Osteocyte (in vitro differentiated cells): Measurements from ENCODE around the gene CYP4Z1. TPM values are rescaled to one million over a fixed set of nuclear protein-coding genes. Genes with fewer than 3 reads are reported as not detected.
A peak's percentile ranks its signal among the peaks of the same experiment; 100 is the strongest.
"Not testable (repeated sequence)": the region's sequence is repeated elsewhere in the genome, so short reads cannot be mapped to it uniquely, and the experiment has no call there.

Experiments used
- DNase-seq: peaks from one replicate; pipeline ENCODE4 v3.0.0; 2021; ENCODE audit warnings: mixed read lengths; ENCODE audit not compliant: unreplicated experiment; ENCODE audit errors: extremely low spot score
- H3K27ac Mint-ChIP-seq: one replicate; pipeline ENCODE4 v1.8.0; 2021; ENCODE audit warnings: mild to moderate bottlenecking, mixed read lengths; ENCODE audit not compliant: unreplicated experiment
- H3K27me3 Mint-ChIP-seq: one replicate; pipeline ENCODE4 v1.8.0; 2021; ENCODE audit warnings: mixed read lengths; ENCODE audit not compliant: unreplicated experiment
- H3K36me3 Mint-ChIP-seq: one replicate; pipeline ENCODE4 v1.8.0; 2021; ENCODE audit warnings: mixed read lengths; ENCODE audit not compliant: unreplicated experiment
- H3K4me1 Mint-ChIP-seq: one replicate; pipeline ENCODE4 v1.8.0; 2021; ENCODE audit warnings: mixed read lengths; ENCODE audit not compliant: unreplicated experiment
- H3K4me3 Mint-ChIP-seq: one replicate; pipeline ENCODE4 v1.8.0; 2021; ENCODE audit warnings: mild to moderate bottlenecking, moderate library complexity, mixed read lengths; ENCODE audit not compliant: unreplicated experiment
- H3K9me3 Mint-ChIP-seq: one replicate; pipeline ENCODE4 v1.8.0; 2021; ENCODE audit warnings: mixed read lengths; ENCODE audit not compliant: unreplicated experiment
- total RNA-seq: library from RNA; stranded (reverse); gene quantifications from 2 replicates; pipeline ENCODE4 v1.2.1, GENCODE V29; 2021
- TF ChIP-seq, protein P1 (sequence below): fragments of 200-600 bp; sonication (generic); IDR thresholded peaks from 2 replicates; pipeline ENCODE4 v1.5.0; 2021; ENCODE audit warnings: antibody characterized with exemption, mild to moderate bottlenecking, moderate library complexity

Gene CYP4Z1
- total RNA-seq, 1 donor from 2014 or later: not detected

DNA sequence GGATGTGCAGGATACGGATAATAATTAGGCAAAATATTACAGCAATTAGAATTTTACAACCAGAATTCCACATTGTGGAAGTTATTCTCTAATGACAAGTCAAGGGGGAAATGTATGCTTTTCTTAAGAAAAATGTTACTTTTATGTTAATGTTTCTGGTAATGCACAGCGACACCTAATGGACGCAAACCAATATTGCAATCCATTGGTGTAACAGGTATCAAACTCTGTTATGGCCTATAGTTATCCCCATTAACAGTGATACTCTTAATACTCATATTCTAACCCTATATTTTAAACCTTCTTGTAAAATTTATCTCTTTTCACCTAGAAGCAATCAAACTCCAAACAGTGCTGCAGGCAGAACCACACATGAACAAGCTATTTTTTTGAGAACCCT is 22.3 kb downstream of the CYP4Z1 start:
- TF ChIP-seq, protein P1, sequence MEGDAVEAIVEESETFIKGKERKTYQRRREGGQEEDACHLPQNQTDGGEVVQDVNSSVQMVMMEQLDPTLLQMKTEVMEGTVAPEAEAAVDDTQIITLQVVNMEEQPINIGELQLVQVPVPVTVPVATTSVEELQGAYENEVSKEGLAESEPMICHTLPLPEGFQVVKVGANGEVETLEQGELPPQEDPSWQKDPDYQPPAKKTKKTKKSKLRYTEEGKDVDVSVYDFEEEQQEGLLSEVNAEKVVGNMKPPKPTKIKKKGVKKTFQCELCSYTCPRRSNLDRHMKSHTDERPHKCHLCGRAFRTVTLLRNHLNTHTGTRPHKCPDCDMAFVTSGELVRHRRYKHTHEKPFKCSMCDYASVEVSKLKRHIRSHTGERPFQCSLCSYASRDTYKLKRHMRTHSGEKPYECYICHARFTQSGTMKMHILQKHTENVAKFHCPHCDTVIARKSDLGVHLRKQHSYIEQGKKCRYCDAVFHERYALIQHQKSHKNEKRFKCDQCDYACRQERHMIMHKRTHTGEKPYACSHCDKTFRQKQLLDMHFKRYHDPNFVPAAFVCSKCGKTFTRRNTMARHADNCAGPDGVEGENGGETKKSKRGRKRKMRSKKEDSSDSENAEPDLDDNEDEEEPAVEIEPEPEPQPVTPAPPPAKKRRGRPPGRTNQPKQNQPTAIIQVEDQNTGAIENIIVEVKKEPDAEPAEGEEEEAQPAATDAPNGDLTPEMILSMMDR: peak; percentile 65
- H3K9me3 Mint-ChIP-seq, H3K27me3 Mint-ChIP-seq, H3K27ac Mint-ChIP-seq, H3K4me3 Mint-ChIP-seq, H3K4me1 Mint-ChIP-seq, H3K36me3 Mint-ChIP-seq, DNase-seq: not testable (repeated sequence)

DNA sequence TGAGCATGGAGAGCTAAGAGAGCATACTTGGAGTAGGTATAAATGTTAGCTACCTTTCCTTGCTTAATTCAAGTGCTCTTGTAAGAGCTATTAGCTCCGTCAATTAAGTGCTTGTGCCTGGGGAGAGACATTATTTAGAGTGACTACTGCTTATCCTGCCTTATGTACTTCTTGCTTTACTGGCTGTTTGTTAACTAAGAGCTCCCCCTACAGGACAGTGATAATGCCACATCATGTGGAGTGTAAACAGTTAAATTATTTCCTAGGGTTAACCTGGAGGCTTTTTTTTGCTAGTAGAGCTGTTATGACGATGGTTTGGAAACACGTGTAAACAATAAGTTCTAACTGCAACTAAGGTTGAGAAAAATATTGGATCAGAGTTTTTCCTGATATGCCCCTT is 24.4 kb downstream of the CYP4Z1 start:
- not testable (repeated sequence) for H3K4me1 Mint-ChIP-seq, H3K36me3 Mint-ChIP-seq, H3K27me3 Mint-ChIP-seq, H3K27ac Mint-ChIP-seq, DNase-seq, H3K4me3 Mint-ChIP-seq, H3K9me3 Mint-ChIP-seq
- TF ChIP-seq, protein P1: peak; percentile 33

DNA sequence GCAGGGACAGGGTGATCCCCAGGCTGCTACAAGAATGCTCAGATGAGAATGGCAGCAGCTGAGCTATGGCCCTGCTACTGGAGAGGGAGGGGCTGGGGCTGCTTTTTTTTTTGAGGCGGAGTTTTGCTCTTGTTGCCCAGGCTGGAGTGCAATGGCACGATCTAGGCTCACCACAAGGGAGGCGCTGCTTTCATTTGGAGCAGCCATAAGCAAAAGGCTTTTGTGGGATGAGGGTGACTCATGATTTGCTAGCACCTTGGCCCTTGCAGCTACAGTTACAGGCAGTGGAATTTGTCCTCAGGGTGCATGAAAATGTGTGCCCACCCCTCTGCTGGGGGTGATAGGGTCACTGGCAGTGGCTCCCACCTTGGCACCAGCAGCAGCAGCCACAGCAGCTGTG is 37.8 kb downstream of the CYP4Z1 start:
- no peak for DNase-seq
- Mint-ChIP-seq H3K27ac (no peak overlapping the region), H3K4me3 (no peak overlapping the region), H3K4me1 (no peaks in the 10 kb centered on the region), H3K27me3 (no peaks in the 10 kb centered on the region), H3K9me3 (peaks cover 11% of the 10 kb centered on the region), H3K36me3 (no peaks in the 10 kb centered on the region)
- TF ChIP-seq, protein P1: no peak

GRCh38 chr1:47106792-47107191 is 39.8 kb downstream of the CYP4Z1 start:
- Mint-ChIP-seq H3K4me1 (no peaks in the 10 kb centered on the region), H3K27me3 (no peaks in the 10 kb centered on the region), H3K27ac (no peak overlapping the region), H3K9me3 (peaks cover 11% of the 10 kb centered on the region), H3K4me3 (no peak overlapping the region), H3K36me3 (no peaks in the 10 kb centered on the region)
- TF ChIP-seq, protein P1: no peak
- no peak for DNase-seq

- H3K27ac Mint-ChIP-seq, H3K4me3 Mint-ChIP-seq, H3K27me3 Mint-ChIP-seq, H3K9me3 Mint-ChIP-seq, DNase-seq, H3K4me1 Mint-ChIP-seq, H3K36me3 Mint-ChIP-seq: not testable (repeated sequence)
These were observed 41.0 kb downstream of the CYP4Z1 start for GRCh38 chr1:47107851-47108574.

DNA sequence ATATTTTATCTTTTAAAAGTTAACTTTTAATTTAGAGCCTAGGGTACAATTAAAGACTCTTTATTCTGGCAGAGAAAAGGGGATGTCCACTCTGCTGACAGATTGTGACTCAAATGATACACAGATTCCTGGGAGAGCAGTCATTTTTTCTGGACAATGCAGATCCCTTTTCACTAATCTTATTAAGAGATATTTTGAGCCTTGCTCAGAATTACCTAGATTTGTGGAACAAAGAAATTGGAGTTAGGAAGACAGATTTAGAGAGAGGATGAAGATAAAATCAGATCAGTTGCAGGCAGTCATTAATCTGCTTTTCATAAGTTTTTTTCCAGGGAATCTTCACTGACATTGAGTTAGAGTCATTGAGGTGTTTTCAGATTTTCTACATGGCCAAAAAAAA is 42.5 kb downstream of the CYP4Z1 start:
- H3K27me3 Mint-ChIP-seq, DNase-seq, H3K36me3 Mint-ChIP-seq, H3K9me3 Mint-ChIP-seq, H3K27ac Mint-ChIP-seq, H3K4me1 Mint-ChIP-seq, H3K4me3 Mint-ChIP-seq: not testable (repeated sequence)
